ENCODE measurements around the gene TMEM245.

TMEM245 gene

DNA sequence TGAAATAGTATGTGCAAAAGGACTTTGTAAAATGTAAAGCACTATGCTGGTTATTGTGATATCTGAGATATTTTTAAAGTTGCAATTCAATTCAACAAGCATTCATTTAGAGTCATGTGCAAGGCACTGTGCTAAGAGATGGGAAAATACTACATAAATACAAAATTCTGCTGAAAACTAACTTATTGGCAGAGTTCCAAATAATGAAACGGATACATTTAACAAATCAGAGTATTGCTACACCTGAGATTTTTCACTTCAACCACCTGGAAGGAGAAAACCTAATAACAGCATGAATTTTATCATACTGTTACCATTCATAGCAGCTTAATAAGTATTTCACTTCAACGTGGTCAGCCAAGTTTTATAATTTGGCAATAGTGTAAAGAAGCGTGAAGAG, 100.3 kb downstream of the TMEM245 start:
- peaks cover 3 to 32% of the 10 kb centered on the region in 2 experiments for H3K36me3 ChIP-seq (ENCODE audit: control insufficient read depth in 2 of 2, insufficient read depth in 1 of 2, low read length in 2 of 2)
- H3K4me3 ChIP-seq (ENCODE audit: low read depth, low read length), result no peak overlapping the region
- peaks cover 3% of the 10 kb centered on the region for H3K4me1 ChIP-seq (ENCODE audit: control insufficient read depth, insufficient read depth, low read length)
- CTCF ChIA-PET, result interaction anchor here (0.7 to 1.6 kb wide), 3 partner anchors 15 to 451 kb away, joined by 3 to 5 read pairs (median 3); no protein-coding TSS in a partner anchor
- H3K27ac ChIP-seq (ENCODE audit: extremely low read depth, low read depth, low read length), result no peak overlapping the region
- TF ChIP-seq, protein P1, sequence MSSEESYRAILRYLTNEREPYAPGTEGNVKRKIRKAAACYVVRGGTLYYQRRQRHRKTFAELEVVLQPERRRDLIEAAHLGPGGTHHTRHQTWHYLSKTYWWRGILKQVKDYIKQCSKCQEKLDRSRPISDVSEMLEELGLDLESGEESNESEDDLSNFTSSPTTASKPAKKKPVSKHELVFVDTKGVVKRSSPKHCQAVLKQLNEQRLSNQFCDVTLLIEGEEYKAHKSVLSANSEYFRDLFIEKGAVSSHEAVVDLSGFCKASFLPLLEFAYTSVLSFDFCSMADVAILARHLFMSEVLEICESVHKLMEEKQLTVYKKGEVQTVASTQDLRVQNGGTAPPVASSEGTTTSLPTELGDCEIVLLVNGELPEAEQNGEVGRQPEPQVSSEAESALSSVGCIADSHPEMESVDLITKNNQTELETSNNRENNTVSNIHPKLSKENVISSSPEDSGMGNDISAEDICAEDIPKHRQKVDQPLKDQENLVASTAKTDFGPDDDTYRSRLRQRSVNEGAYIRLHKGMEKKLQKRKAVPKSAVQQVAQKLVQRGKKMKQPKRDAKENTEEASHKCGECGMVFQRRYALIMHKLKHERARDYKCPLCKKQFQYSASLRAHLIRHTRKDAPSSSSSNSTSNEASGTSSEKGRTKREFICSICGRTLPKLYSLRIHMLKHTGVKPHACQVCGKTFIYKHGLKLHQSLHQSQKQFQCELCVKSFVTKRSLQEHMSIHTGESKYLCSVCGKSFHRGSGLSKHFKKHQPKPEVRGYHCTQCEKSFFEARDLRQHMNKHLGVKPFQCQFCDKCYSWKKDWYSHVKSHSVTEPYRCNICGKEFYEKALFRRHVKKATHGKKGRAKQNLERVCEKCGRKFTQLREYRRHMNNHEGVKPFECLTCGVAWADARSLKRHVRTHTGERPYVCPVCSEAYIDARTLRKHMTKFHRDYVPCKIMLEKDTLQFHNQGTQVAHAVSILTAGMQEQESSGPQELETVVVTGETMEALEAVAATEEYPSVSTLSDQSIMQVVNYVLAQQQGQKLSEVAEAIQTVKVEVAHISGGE (tag by site-specific recombination; conservative IDR thresholded peaks at IDR 0.05; ENCODE audit: low read depth), result no peak
- no peak for TF ChIP-seq ZBTB10 (tag by site-specific recombination; IDR thresholded peaks at IDR 0.05)
- no peak for TF ChIP-seq ZFP3 (tag by site-specific recombination; IDR thresholded peaks at IDR 0.05; ENCODE audit: low read depth)
- no peak for TF ChIP-seq ZNF561 (tag by site-specific recombination; IDR thresholded peaks at IDR 0.05; ENCODE audit: borderline replicate concordance)
- no peak for TF ChIP-seq OVOL3 (tag by site-specific recombination; IDR thresholded peaks at IDR 0.05)
- no peak for TF ChIP-seq ZNF747 (tag by site-specific recombination; IDR thresholded peaks at IDR 0.05)
- no peak for TF ChIP-seq GFI1B (tag by site-specific recombination; IDR thresholded peaks at IDR 0.05)
- TF ChIP-seq ZNF571 (tag by site-specific recombination; IDR thresholded peaks at IDR 0.05), result no peak
- no peak for TF ChIP-seq ZNF324 (tag by site-specific recombination; IDR thresholded peaks at IDR 0.05)
- no peak for TF ChIP-seq ZNF366 (tag by site-specific recombination; conservative IDR thresholded peaks at IDR 0.05)
- TF ChIP-seq ZNF473 (tag by site-specific recombination; IDR thresholded peaks at IDR 0.05), result no peak
- TF ChIP-seq ZNF157 (tag by site-specific recombination; IDR thresholded peaks at IDR 0.05), result no peak
- no peak for TF ChIP-seq PBX3 (CRISPR knock-in tag; IDR thresholded peaks at IDR 0.05)
- POLR2A ChIA-PET, result no interaction called here
- no peaks in the 10 kb centered on the region for H3K9me3 ChIP-seq (ENCODE audit: control insufficient read depth, insufficient read depth, low read depth, low read length)

DNA sequence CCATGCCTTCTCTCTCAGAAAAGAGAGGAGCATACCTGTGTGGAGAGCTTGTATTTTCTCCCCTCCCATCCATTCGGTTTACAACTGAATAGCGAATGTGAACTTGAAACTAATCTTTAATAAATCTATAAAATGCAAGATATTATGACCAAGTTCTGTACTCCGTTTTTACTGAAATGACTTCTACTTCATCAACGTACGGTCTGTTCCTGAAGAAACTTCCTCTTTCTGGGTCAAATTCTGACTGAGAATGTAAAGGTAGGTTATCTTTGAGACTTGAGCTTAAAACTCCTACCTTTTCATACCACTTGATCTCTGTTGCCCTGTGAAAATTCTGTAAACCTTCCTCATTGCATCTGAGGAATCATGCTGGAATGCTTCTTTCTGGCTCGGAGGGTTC, 102.3 kb downstream of the TMEM245 start:
- POLR2A ChIA-PET, result no interaction called here
- no peak overlapping the region for H3K4me3 ChIP-seq (ENCODE audit: low read depth, low read length)
- H3K9me3 ChIP-seq (ENCODE audit: control insufficient read depth, insufficient read depth, low read depth, low read length), result no peaks in the 10 kb centered on the region
- H3K27ac ChIP-seq (ENCODE audit: extremely low read depth, low read depth, low read length), result no peak overlapping the region
- H3K36me3 ChIP-seq (ENCODE audit: control insufficient read depth in 2 of 2, insufficient read depth in 1 of 2, low read length in 2 of 2), result peaks cover 3 to 29% of the 10 kb centered on the region in 2 experiments
- CTCF ChIA-PET, result interaction anchor here (0.5 to 1.0 kb wide), 3 partner anchors 58 to 226 kb away, joined by 3 to 6 read pairs (median 4); no protein-coding TSS in a partner anchor
- H3K4me1 ChIP-seq (ENCODE audit: control insufficient read depth, insufficient read depth, low read length), result peaks cover 7% of the 10 kb centered on the region; the same call in 1 of the 2 replicates
- no peak for TF ChIP-seq ZNF548 (tag by site-specific recombination; IDR thresholded peaks at IDR 0.05)
- no peak for TF ChIP-seq KLF8 (tag by site-specific recombination; IDR thresholded peaks at IDR 0.05)
- TF ChIP-seq PRDM2 (tag by site-specific recombination; IDR thresholded peaks at IDR 0.05; ENCODE audit: borderline replicate concordance), result no peak
- TF ChIP-seq ZNF24 (tag by site-specific recombination; IDR thresholded peaks at IDR 0.05), result no peak
- no peak for TF ChIP-seq MYNN (tag by site-specific recombination; IDR thresholded peaks at IDR 0.05; ENCODE audit: borderline replicate concordance)
- no peak for TF ChIP-seq WT1 (tag by site-specific recombination; IDR thresholded peaks at IDR 0.05)
- TF ChIP-seq ZBTB48 (tag by site-specific recombination; IDR thresholded peaks at IDR 0.05), result no peak
- TF ChIP-seq ZNF404 (tag by site-specific recombination; IDR thresholded peaks at IDR 0.05), result no peak
- no peak for TF ChIP-seq ZNF555 (tag by site-specific recombination; conservative IDR thresholded peaks at IDR 0.05)
- no peak for TF ChIP-seq HOXD13 (CRISPR knock-in tag; IDR thresholded peaks at IDR 0.05; ENCODE audit: borderline replicate concordance)
- TF ChIP-seq SALL2 (tag by site-specific recombination; IDR thresholded peaks at IDR 0.05; ENCODE audit: borderline replicate concordance), result no peak
